ENCODE results near the gene SAMD10.

The SAMD10 gene

DNA sequence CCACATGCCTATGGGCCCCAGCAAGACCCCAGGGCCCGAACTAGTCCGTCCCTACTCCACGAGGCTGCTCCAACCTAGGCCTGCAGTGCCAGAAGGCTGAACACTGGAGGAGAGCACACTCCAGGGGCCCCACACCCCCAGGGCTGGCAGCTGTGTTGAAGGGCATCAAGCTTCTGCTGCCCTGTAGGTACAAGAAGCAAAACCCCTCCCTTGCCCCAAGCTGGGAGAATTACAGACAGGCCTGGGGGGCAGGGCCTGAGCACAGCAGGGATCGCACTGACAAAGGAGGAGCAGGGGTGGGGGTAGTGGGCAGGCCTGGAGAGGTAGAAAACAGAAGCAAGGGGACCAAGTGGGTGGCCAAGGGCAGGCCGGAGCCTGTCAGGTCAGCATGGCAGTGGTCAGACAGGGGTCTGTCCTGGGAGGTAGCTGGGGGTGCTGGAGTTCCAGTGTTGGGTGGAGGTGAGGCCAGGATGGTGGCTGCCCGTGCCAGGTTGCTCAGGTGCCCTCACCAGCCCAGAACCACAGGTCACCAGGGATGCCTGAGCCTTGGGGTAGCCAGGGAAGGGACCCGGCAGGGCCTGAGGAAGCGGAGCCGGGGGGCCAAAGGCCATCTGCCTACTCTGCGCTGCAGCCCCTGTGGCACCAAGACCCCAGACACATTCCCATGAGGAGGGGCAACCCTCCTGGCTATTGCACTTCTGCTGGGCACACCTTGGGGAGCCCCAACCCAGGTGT, 20.3 kb downstream of the SAMD10 start:
- Histone ChIP-seq H3K36me3 (ENCODE audit: control insufficient read depth in 4 of 4, insufficient read depth in 4 of 4, low read length in 3 of 4) (peaks cover 6 to 51% (median 35%) of the 10 kb centered on the region in 4 experiments), H3K9me3 (ENCODE audit: control extremely low read depth in 1 of 5, control insufficient read depth in 4 of 5, insufficient read depth in 2 of 5, low read depth in 1 of 5, low read length in 4 of 5) (no peaks in the 10 kb centered on the region), H3K27me3 (replicated peaks in 2 of 5; ENCODE audit: control insufficient read depth in 4 of 5, insufficient read depth in 5 of 5, low read length in 4 of 5) (no peaks in the 10 kb centered on the region), H3K4me1 (ENCODE audit: control extremely low read depth in 1 of 4, control insufficient read depth in 4 of 4, insufficient read depth in 4 of 4, low read length in 3 of 4) (peaks cover 0 to 36% (median 34%) of the 10 kb centered on the region in 4 experiments), H3K27ac (ENCODE audit: insufficient read depth in 1 of 2, low read depth in 1 of 2, low read length in 2 of 2, poor library complexity in 1 of 2, severe bottlenecking in 2 of 2) (peak overlapping the region in 1 of 2 experiments; percentile 92), H3K4me3 (ENCODE audit: control insufficient read depth in 1 of 7, extremely low read depth in 1 of 7, insufficient read depth in 4 of 7, low read depth in 2 of 7, low read length in 6 of 7) (no peak overlapping the region)
- WGBS (ENCODE audit: insufficient coverage): over 99% methylated on average over 9 of the region's 10 CpGs
- ChIA-PET CTCF (interaction anchor here (1.6 kb wide), 1 partner anchor 14 kb away, joined by 4 read pairs; no protein-coding TSS in a partner anchor), POLR2A (no interaction called here)
- DNase-seq: no peak

DNA sequence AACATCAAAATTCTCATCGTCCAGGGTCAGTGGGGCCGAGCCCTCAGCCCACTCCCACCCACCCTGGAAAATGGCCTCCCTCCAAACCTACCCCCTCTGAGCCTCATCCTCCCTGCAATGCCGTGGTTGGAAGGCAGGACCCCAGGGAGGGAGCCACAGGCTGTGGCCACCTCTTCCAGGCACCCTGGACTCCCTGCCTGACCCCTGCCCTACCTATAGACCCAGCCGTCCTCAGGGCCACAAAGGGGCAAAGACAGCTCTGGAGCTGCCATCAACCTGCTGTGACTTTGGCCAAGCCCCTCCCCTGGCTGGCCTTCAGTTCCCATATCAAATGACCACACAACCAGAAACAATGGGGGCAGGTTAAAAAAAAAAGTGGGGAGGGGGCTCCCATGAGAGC, 21.0 kb downstream of the SAMD10 start:
- H3K4me1 ChIP-seq (ENCODE audit: control extremely low read depth in 1 of 4, control insufficient read depth in 4 of 4, insufficient read depth in 4 of 4, low read length in 3 of 4): peaks cover 0 to 42% (median 38%) of the 10 kb centered on the region in 4 experiments
- H3K4me3 ChIP-seq (ENCODE audit: control insufficient read depth in 1 of 7, extremely low read depth in 1 of 7, insufficient read depth in 4 of 7, low read depth in 2 of 7, low read length in 6 of 7): no peak overlapping the region
- POLR2A ChIA-PET: no interaction called here
- CTCF ChIA-PET: interaction anchor here (1.6 kb wide), 1 partner anchor 15 kb away, joined by 4 read pairs; no protein-coding TSS in a partner anchor
- DNase-seq: no peak
- no peaks in the 10 kb centered on the region for H3K9me3 ChIP-seq (ENCODE audit: control extremely low read depth in 1 of 5, control insufficient read depth in 4 of 5, insufficient read depth in 2 of 5, low read depth in 1 of 5, low read length in 4 of 5)
- WGBS (ENCODE audit: insufficient coverage): 93% methylated on average over 2 of the region's 4 CpGs
- peak overlapping the region in 1 of 2 experiments; percentile 92 for H3K27ac ChIP-seq (ENCODE audit: insufficient read depth in 1 of 2, low read depth in 1 of 2, low read length in 2 of 2, poor library complexity in 1 of 2, severe bottlenecking in 2 of 2)
- peaks cover 5 to 45% (median 32%) of the 10 kb centered on the region in 4 experiments for H3K36me3 ChIP-seq (ENCODE audit: control insufficient read depth in 4 of 4, insufficient read depth in 4 of 4, low read length in 3 of 4)
- H3K27me3 ChIP-seq (replicated peaks in 2 of 5; ENCODE audit: control insufficient read depth in 4 of 5, insufficient read depth in 5 of 5, low read length in 4 of 5): no peaks in the 10 kb centered on the region

DNA sequence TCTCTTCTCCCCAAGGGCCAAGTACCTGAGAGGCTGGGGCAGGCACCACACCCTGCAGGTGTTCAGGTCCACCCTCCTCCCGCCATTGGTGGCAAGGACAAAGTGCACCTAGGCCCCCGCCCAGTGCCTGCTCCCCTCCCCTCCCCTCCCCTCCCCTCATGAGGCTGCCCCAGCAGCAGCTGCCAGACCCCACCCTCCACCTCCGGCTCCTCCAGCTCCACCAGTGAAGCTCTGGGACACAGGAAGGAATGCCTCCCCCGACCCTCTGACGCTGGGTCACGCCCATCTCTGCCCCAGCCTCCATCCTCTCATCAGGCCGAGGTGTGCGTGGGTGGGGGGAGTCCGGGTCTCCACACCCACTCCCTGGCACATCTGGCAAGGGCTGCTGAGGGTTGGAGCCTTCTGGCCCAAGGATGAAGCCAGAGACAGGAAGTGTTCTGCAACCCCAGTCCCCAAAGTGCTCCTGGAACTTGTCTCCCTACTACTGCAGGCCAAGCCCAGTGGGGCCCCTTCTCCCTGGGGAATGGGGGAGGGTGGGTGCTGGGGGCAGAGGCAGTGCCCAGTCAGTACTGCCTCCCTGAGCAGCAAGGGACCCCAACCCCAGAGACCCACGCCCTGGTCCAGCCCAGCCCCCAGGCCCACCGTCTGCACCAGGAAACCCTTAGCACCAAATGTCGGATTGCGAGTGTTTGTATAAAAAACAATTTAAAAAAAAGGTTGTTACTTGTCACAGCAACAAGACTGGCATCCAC, 21.6 kb downstream of the SAMD10 start:
- CTCF ChIA-PET: interaction anchor here (1.4 kb wide), 1 partner anchor 16 kb away, joined by 3 read pairs; no protein-coding TSS in a partner anchor
- DNase-seq: no peak
- Histone ChIP-seq H3K36me3 (ENCODE audit: control insufficient read depth in 4 of 4, insufficient read depth in 4 of 4, low read length in 3 of 4) (peaks cover 5 to 39% (median 28%) of the 10 kb centered on the region in 4 experiments), H3K27me3 (replicated peaks in 2 of 5; ENCODE audit: control insufficient read depth in 4 of 5, insufficient read depth in 5 of 5, low read length in 4 of 5) (no peaks in the 10 kb centered on the region), H3K27ac (ENCODE audit: insufficient read depth in 1 of 2, low read depth in 1 of 2, low read length in 2 of 2, poor library complexity in 1 of 2, severe bottlenecking in 2 of 2) (peak overlapping the region; percentile 84 to 92), H3K9me3 (ENCODE audit: control extremely low read depth in 1 of 5, control insufficient read depth in 4 of 5, insufficient read depth in 2 of 5, low read depth in 1 of 5, low read length in 4 of 5) (no peaks in the 10 kb centered on the region), H3K4me3 (ENCODE audit: control insufficient read depth in 1 of 7, extremely low read depth in 1 of 7, insufficient read depth in 4 of 7, low read depth in 2 of 7, low read length in 6 of 7) (peak overlapping the region in 4 of 7 experiments; percentile 64 to 82 (median 68)), H3K4me1 (ENCODE audit: control extremely low read depth in 1 of 4, control insufficient read depth in 4 of 4, insufficient read depth in 4 of 4, low read length in 3 of 4) (peaks cover 0 to 42% (median 38%) of the 10 kb centered on the region in 4 experiments)
- WGBS (ENCODE audit: insufficient coverage): 87% methylated on average over 5 of the region's 13 CpGs
- POLR2A ChIA-PET: no interaction called here

GRCh38 chr20:63957004-63957689, 22.3 kb downstream of the SAMD10 start:
- peak; percentile 69 to 87 (median 80) for DNase-seq
- Histone ChIP-seq H3K27ac (ENCODE audit: insufficient read depth in 1 of 2, low read depth in 1 of 2, low read length in 2 of 2, poor library complexity in 1 of 2, severe bottlenecking in 2 of 2) (peak overlapping the region; percentile 84 to 92), H3K27me3 (replicated peaks in 2 of 5; ENCODE audit: control insufficient read depth in 4 of 5, insufficient read depth in 5 of 5, low read length in 4 of 5) (no peaks in the 10 kb centered on the region), H3K36me3 (ENCODE audit: control insufficient read depth in 4 of 4, insufficient read depth in 4 of 4, low read length in 3 of 4) (peaks cover 4 to 37% (median 24%) of the 10 kb centered on the region in 4 experiments), H3K4me1 (ENCODE audit: control extremely low read depth in 1 of 4, control insufficient read depth in 4 of 4, insufficient read depth in 4 of 4, low read length in 3 of 4) (peaks cover 0 to 42% (median 38%) of the 10 kb centered on the region in 4 experiments), H3K9me3 (ENCODE audit: control extremely low read depth in 1 of 5, control insufficient read depth in 4 of 5, insufficient read depth in 2 of 5, low read depth in 1 of 5, low read length in 4 of 5) (no peaks in the 10 kb centered on the region), H3K4me3 (ENCODE audit: control insufficient read depth in 1 of 7, extremely low read depth in 1 of 7, insufficient read depth in 4 of 7, low read depth in 2 of 7, low read length in 6 of 7) (peak overlapping the region; percentile 25 to 82 (median 64))
- ChIA-PET POLR2A (no interaction called here), CTCF (interaction anchor here (0.7 to 1.4 kb wide), 2 partner anchors 17 to 23 kb away, joined by 3 to 6 read pairs; partner anchors contain the start of gene SAMD10)
- 0% methylated on average over 18 of the region's 28 CpGs for WGBS (ENCODE audit: insufficient coverage)

DNA sequence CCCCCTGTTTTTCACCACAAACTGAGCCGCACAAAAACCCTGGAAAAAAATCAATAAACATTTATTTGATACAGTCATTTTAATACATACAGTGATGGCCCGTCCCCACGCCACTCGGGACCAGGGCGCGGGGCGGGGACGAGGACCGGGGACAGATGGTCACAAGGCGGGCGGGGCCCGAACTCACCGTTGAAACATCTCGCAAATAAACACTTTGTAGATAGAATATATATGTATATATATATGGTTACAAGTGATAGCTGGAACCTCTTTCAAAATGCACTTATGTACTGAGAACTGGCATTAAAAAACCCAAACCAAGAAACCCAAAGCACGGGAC, 22.8 kb downstream of the SAMD10 start:
- Histone ChIP-seq H3K27me3 (replicated peaks in 2 of 5; ENCODE audit: control insufficient read depth in 4 of 5, insufficient read depth in 5 of 5, low read length in 4 of 5) (no peaks in the 10 kb centered on the region), H3K27ac (ENCODE audit: insufficient read depth in 1 of 2, low read depth in 1 of 2, low read length in 2 of 2, poor library complexity in 1 of 2, severe bottlenecking in 2 of 2) (peak overlapping the region; percentile 84 to 92), H3K4me3 (ENCODE audit: control insufficient read depth in 1 of 7, extremely low read depth in 1 of 7, insufficient read depth in 4 of 7, low read depth in 2 of 7, low read length in 6 of 7) (peak overlapping the region; percentile 25 to 82 (median 64)), H3K9me3 (ENCODE audit: control extremely low read depth in 1 of 5, control insufficient read depth in 4 of 5, insufficient read depth in 2 of 5, low read depth in 1 of 5, low read length in 4 of 5) (no peaks in the 10 kb centered on the region), H3K4me1 (ENCODE audit: control extremely low read depth in 1 of 4, control insufficient read depth in 4 of 4, insufficient read depth in 4 of 4, low read length in 3 of 4) (peaks cover 0 to 42% (median 38%) of the 10 kb centered on the region in 4 experiments), H3K36me3 (ENCODE audit: control insufficient read depth in 4 of 4, insufficient read depth in 4 of 4, low read length in 3 of 4) (peaks cover 4 to 36% (median 21%) of the 10 kb centered on the region in 4 experiments)
- no peak for DNase-seq
- CTCF ChIA-PET: interaction anchor here (0.7 to 1.4 kb wide), 3 partner anchors 13 to 23 kb away, joined by 3 to 6 read pairs (median 3); partner anchors contain the start of gene SAMD10
- no CpG with 5 or more reads among the region's 15 CpGs for WGBS (ENCODE audit: insufficient coverage)
- POLR2A ChIA-PET: no interaction called here

GRCh38 chr20:63955827-63956663, 23.4 kb downstream of the SAMD10 start, which contains the start of gene UCKL1:
TSS of gene UCKL1 (minus strand) at chr20:63956416. CDS start at chr20:63956372, 44 bp downstream.
- Histone ChIP-seq H3K27me3 (replicated peaks in 2 of 5; ENCODE audit: control insufficient read depth in 4 of 5, insufficient read depth in 5 of 5, low read length in 4 of 5) (no peaks in the 10 kb centered on the region), H3K36me3 (ENCODE audit: control insufficient read depth in 4 of 4, insufficient read depth in 4 of 4, low read length in 3 of 4) (peaks cover 4 to 31% (median 16%) of the 10 kb centered on the region in 4 experiments), H3K4me3 (ENCODE audit: control insufficient read depth in 1 of 7, extremely low read depth in 1 of 7, insufficient read depth in 4 of 7, low read depth in 2 of 7, low read length in 6 of 7) (peak within 1 kb of the TSS; percentile 73 to 94 (median 82)), H3K27ac (ENCODE audit: insufficient read depth in 1 of 2, low read depth in 1 of 2, low read length in 2 of 2, poor library complexity in 1 of 2, severe bottlenecking in 2 of 2) (peak within 1 kb of the TSS; percentile 84 to 92), H3K4me1 (ENCODE audit: control extremely low read depth in 1 of 4, control insufficient read depth in 4 of 4, insufficient read depth in 4 of 4, low read length in 3 of 4) (peaks cover 0 to 42% (median 40%) of the 10 kb centered on the region in 4 experiments), H3K9me3 (ENCODE audit: control extremely low read depth in 1 of 5, control insufficient read depth in 4 of 5, insufficient read depth in 2 of 5, low read depth in 1 of 5, low read length in 4 of 5) (no peaks in the 10 kb centered on the region)
- DNase-seq: peak; percentile 91 to 94 (median 92)
- ChIA-PET CTCF (interaction anchor here (0.7 to 1.2 kb wide), 5 partner anchors 12 to 64 kb away, joined by 3 to 6 read pairs (median 3); partner anchors contain the start of gene SAMD10), POLR2A (no interaction called here)
- under 1% methylated on average over 71 of the region's 105 CpGs for WGBS (ENCODE audit: insufficient coverage)
